ENCODE data around the gene GGTLC2. TPM values are rescaled to one million over a fixed set of nuclear protein-coding genes. Genes with fewer than 3 reads are reported as not detected.

Gene GGTLC2
- total and polyA plus RNA-seq, 11 donors, result not detected

DNA sequence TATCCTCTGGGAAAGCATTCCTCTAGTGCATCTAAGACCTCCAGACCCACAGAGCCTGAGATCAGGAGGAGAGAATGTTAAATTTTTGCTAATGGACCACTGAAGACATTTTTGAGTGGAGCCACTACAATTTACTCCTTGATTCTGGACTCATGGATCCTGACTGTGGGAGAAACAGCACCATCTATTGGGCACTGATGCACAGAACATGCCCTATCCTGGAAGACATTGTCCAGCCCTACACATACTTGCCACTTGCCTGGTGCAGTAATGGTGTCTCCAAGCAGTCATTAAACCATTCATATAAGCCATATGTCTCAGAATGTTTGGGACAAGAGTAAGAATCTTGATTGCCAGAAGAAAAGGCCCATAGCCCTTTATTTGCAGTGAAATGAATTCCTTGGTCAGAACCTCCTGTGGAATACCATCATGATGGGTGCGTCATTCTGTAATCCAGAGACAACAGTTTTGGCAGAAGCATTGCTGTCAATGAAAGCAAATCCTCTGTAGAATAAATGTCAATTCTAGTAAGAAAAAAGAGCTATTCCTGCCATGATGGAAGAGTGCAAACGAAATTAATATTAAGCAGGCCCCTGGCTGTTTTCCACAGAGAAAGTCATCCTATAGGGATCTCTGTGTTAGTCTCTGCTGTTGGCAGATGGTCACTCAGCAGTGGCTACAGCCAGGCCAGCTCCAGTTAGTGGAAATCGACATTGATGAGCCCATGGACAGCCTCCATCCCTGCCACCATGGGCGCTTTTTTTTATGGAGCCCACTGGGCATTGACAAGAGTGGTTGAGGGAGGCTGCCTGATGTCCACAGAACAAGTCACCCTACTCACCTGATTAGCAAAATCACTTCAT lies 43.5 kb downstream of the GGTLC2 start:
- WGBS, 4 donors, result 64 to 70% (median 68%) methylated on average over 4 of the region's 4 CpGs
- Histone ChIP-seq H3K36me3 (no peaks in the 10 kb centered on the region), H3K4me1 (peaks cover 0 to 2% (median 0%) of the 10 kb centered on the region in 12 donors), H3K9me3 (no peaks in the 10 kb centered on the region), H3K27ac (no peak overlapping the region), H3K4me3 (no peak overlapping the region), H3K27me3 (no peaks in the 10 kb centered on the region)
- DNase-seq, result peak in 1 of 5 donors; percentile 29
- ATAC-seq, result peak; percentile 32 to 85 (median 74)
- no peak for TF ChIP-seq POLR2A (IDR thresholded peaks at IDR 0.05)
- TF ChIP-seq, protein P1, sequence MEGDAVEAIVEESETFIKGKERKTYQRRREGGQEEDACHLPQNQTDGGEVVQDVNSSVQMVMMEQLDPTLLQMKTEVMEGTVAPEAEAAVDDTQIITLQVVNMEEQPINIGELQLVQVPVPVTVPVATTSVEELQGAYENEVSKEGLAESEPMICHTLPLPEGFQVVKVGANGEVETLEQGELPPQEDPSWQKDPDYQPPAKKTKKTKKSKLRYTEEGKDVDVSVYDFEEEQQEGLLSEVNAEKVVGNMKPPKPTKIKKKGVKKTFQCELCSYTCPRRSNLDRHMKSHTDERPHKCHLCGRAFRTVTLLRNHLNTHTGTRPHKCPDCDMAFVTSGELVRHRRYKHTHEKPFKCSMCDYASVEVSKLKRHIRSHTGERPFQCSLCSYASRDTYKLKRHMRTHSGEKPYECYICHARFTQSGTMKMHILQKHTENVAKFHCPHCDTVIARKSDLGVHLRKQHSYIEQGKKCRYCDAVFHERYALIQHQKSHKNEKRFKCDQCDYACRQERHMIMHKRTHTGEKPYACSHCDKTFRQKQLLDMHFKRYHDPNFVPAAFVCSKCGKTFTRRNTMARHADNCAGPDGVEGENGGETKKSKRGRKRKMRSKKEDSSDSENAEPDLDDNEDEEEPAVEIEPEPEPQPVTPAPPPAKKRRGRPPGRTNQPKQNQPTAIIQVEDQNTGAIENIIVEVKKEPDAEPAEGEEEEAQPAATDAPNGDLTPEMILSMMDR (IDR thresholded peaks at IDR 0.05), result peak; percentile 58 to 84 (median 70)
- intact Hi-C loops (cut with DNase I), result loop anchor here in 9 of 10 donors (5.0 to 10.0 kb wide), 8 partner anchors 93 to 493 kb away; no protein-coding TSS in a partner anchor

DNA sequence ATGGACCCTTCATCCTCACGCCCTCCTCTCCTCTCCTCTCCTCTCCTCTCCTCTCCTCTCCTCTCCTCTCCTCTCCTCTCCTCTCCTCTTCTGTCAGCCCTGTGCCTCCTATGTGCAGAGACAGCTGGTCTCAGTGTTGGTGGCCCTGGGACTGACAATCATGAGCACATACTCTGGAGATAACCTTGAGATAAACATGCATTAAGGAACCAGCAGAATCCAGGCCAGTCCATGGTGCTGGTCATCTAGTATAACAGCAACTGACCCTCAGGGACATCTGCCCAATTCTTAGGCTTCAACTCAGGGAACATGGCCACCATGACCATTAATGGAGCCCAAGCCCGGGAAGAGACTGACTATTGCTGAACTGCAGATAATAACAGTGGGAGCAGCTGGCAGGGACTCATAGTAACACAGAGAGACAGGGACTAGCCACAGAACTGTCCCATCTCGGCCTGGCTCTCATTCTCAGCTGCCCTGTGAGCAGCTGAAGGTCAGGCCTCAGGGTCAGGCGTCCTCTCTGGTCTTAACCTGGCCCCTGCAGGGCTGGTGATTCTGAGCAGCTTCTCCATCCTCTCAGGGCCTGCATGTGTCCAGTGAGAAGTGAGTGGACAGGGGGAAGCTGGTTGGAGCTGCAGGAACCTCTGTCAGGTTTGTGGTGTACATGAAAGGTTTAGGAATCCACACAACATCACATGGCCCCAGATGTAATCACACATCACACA lies 45.4 kb downstream of the GGTLC2 start:
- intact Hi-C loops (cut with DNase I), result loop anchor here in 9 of 10 donors (5.0 to 10.0 kb wide), 8 partner anchors 95 to 495 kb away; no protein-coding TSS in a partner anchor
- no peak for TF ChIP-seq POLR2A (IDR thresholded peaks at IDR 0.05)
- TF ChIP-seq, protein P1 (IDR thresholded peaks at IDR 0.05), result no peak
- 83 to 95% (median 88%) methylated on average over 4 of the region's 4 CpGs for WGBS, 4 donors
- ATAC-seq (no peak), DNase-seq (no peak)
- Histone ChIP-seq H3K27me3 (no peaks in the 10 kb centered on the region), H3K36me3 (no peaks in the 10 kb centered on the region), H3K4me3 (no peak overlapping the region), H3K27ac (no peak overlapping the region), H3K9me3 (no peaks in the 10 kb centered on the region), H3K4me1 (peaks cover 0 to 5% (median 0%) of the 10 kb centered on the region in 12 donors)

DNA sequence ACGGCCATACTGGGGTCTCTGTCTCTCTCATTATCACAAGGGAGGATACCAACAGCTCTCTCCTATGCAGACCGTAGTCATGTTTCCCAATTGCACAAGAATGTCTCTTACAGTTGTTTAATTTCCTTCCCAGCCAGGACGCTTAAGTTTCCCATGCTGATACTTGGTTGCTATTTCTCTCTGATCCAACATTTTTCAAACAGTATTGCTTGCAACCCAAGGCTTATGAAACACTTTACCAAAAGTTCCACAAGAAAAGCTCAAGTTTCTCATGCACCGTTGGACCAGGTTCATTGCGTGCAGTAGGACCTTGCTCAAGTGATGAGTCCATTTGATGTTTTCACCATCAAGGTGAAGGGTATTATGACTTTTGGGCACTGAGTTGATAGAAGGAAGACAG lies 46.6 kb downstream of the GGTLC2 start:
- Histone ChIP-seq H3K9me3 (no peaks in the 10 kb centered on the region), H3K4me3 (no peak overlapping the region), H3K27me3 (peaks cover 0 to 3% (median 0%) of the 10 kb centered on the region in 9 donors), H3K27ac (no peak overlapping the region), H3K4me1 (peaks cover 0 to 5% (median 0%) of the 10 kb centered on the region in 12 donors), H3K36me3 (no peaks in the 10 kb centered on the region)
- no peak for DNase-seq
- 79 to 83% (median 83%) methylated on average over 5 of the region's 5 CpGs for WGBS, 4 donors
- TF ChIP-seq, protein P1 (IDR thresholded peaks at IDR 0.05), result no peak
- TF ChIP-seq POLR2A (IDR thresholded peaks at IDR 0.05), result no peak
- intact Hi-C loops (cut with DNase I), result no loop called here
- ATAC-seq, result no peak

Data from heart left ventricle (tissue), 16 donors.